Psoas muscle (tissue), 8 donors: ENCODE data around the gene PPP2R1A. TPM values are rescaled to one million over a fixed set of nuclear protein-coding genes. Genes with fewer than 3 reads are reported as not detected.

Experiments used
- ATAC-seq, 4 donors: fragments of 200-7000 bp; cut with Tn5 transposase; one replicate each; pipeline ENCODE4 v1.9.1; 2020; ENCODE audit warnings: moderate library complexity in 3 of 4, mild to moderate bottlenecking in 2 of 4
- DNase-seq, 2 donors: peaks; one replicate each; pipeline ENCODE4 v3.0.0-alpha.2; 2020
- H3K27ac ChIP-seq: fragments of 200-600 bp; one replicate; pipeline ENCODE4 v1.8.0; 2022
- H3K27me3 ChIP-seq, 3 donors: fragments of 200-600 bp in 1 of 3; one replicate each; pipeline versions ENCODE4 v1.6.1 to v1.8.0; 2013 to 2022; ENCODE audit warnings: low read length in 2 of 3, mild to moderate bottlenecking in 2 of 3, moderate library complexity in 1 of 3; ENCODE audit not compliant: insufficient read depth in 3 of 3
- H3K36me3 ChIP-seq, 2 donors: fragments of 200-600 bp in 1 of 2; one replicate each; pipeline versions ENCODE4 v1.6.1 to v1.8.0; 2013 to 2022; ENCODE audit warnings: low read depth in 1 of 2, mild to moderate bottlenecking in 1 of 2, moderate library complexity in 1 of 2; ENCODE audit not compliant: insufficient read depth in 1 of 2
- H3K4me1 ChIP-seq: fragments of 200-600 bp; one replicate; pipeline ENCODE4 v1.8.0; 2022
- H3K4me3 ChIP-seq: fragments of 200-600 bp; one replicate; pipeline ENCODE4 v1.8.0; 2022; ENCODE audit warnings: mild to moderate bottlenecking
- H3K9me3 ChIP-seq: fragments of 200-600 bp; one replicate; pipeline ENCODE4 v1.8.0; 2022
- WGBS, 3 donors: extraction: QIAGEN DNeasy Blood & Tissue Kit; methylation state at CpG; one replicate each; pipeline versions ENCODE4 v1.1.6 to v1.1.7; 2013; 5-methylcytosine and 5-hydroxymethylcytosine counted together
- intact Hi-C, 2 donors: fragments of 100-400 bp; cut with DNase I; formaldehyde crosslinking; loops; one replicate each; pipeline versions ENCODE4 v1.11.0 to v1.14.2; 2022
- polyA plus RNA-seq, 3 donors: library from polyadenylated mRNA; stranded (reverse); fragments of 200-250 nt; gene quantifications; one replicate each; pipeline ENCODE4 v1.2.3, GENCODE V29; 2013
- total RNA-seq, 4 donors: library from RNA; stranded (reverse); fragmentation: NEBNext Ultra II Directional in 2 of 4; extraction: Animal tissue kit (Norgen Biotek cat#: 25700) in 2 of 4; gene quantifications; one replicate each; pipeline versions ENCODE4 v1.2.1 to v1.2.4, GENCODE V29; 2021 to 2023
- TF ChIP-seq, protein P1 (sequence below): fragments of 200-600 bp; IDR thresholded peaks from one replicate; pipeline ENCODE4 v1.8.0; 2022; ENCODE audit warnings: antibody characterized with exemption
- donor health status: healthy with polysubstance abuse.
- donor health status: DM: no; HTN: no; CAD: no; lungs with moderate emphysema.
- donor health status: Bipolar disorder and iron deficiency.
- donor health status: healthy.
- donor health status: DM: yes; HTN: yes; CAD: no.
- donor health status: DM: no; HTN: no; CAD: no.
- donor health status: DM: no; HTN: no; CAD: no.
- donor health status: DM: yes; HTN: yes; CAD: no.

PPP2R1A gene
- total and polyA plus RNA-seq, 7 donors: 127 to 400 (median 242) TPM

DNA sequence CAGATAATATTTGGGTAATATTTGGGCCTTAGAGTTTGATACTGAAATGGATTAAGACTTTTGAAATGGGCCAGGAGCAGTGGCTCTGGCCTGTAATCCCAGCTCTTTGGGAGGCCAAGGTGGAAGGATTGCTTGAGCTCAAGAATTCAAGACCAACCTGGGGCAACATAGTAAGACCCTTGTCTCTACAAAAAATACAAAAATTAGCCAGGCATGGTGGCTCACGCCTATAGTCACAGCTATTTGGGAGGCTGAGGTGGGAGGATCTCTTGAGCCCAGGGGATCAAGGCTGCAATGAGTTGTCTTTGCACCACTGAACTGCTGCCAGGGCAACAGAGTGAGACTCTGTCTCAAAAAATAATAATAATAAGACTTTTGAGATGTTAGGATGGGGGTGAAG lies 17.5 kb upstream of the PPP2R1A start:
- peaks cover 5% of the 10 kb centered on the region for H3K4me1 ChIP-seq
- H3K27ac ChIP-seq: peak overlapping the region; percentile 71
- H3K4me3 ChIP-seq: peak overlapping the region; percentile 89
- DNase-seq (no peak), ATAC-seq (no peak)
- intact Hi-C loops: no loop called here
- H3K27me3 ChIP-seq: no peaks in the 10 kb centered on the region
- TF ChIP-seq, protein P1, sequence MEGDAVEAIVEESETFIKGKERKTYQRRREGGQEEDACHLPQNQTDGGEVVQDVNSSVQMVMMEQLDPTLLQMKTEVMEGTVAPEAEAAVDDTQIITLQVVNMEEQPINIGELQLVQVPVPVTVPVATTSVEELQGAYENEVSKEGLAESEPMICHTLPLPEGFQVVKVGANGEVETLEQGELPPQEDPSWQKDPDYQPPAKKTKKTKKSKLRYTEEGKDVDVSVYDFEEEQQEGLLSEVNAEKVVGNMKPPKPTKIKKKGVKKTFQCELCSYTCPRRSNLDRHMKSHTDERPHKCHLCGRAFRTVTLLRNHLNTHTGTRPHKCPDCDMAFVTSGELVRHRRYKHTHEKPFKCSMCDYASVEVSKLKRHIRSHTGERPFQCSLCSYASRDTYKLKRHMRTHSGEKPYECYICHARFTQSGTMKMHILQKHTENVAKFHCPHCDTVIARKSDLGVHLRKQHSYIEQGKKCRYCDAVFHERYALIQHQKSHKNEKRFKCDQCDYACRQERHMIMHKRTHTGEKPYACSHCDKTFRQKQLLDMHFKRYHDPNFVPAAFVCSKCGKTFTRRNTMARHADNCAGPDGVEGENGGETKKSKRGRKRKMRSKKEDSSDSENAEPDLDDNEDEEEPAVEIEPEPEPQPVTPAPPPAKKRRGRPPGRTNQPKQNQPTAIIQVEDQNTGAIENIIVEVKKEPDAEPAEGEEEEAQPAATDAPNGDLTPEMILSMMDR: no peak
- H3K36me3 ChIP-seq: peaks cover 0 to 21% of the 10 kb centered on the region in 2 donors
- 96 to 100% (median 100%) methylated on average over 1 of the region's 1 CpG for WGBS, 3 donors
- H3K9me3 ChIP-seq: no peaks in the 10 kb centered on the region

DNA sequence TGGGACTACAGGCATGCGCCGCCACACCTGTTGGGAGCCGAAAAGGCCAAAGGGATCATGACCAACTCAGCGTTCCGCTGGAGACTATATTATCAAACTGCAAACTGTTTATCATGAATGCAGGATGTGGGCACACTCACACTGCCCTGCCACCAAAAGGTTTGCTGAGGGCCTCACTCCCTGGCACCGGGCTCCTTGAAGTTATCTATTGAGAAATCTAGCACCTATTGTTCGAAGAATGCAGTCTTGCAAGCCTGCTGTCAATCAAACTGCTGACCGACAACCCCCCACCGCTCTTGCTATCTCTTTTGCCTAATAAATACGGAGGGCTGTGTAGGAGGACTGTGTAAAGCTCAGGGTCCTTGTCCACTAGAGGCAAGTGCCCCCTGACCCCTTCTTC lies 13.3 kb upstream of the PPP2R1A start:
- 74 to 87% (median 85%) methylated on average over 10 of the region's 10 CpGs for WGBS, 3 donors
- no peak for DNase-seq
- intact Hi-C loops: no loop called here

DNA sequence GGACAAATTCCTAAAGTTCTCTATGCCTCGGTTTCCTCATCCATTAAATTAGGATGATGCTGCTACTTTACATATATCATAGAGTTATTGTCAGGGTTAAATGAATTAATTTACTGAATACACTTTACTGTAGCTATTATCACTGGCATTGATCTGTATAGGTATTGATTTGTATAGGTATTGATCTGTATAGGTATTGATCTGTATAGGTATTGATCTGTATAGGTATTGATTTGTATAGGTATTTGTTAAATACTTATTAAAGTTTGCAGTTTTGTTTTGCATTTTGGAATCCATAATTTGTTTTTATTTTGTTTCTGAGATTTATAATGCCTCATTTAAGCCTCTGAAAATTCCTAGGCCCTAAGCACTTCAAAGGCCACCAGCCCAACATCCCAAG lies 2.4 kb upstream of the PPP2R1A start:
- DNase-seq (no peak), ATAC-seq (no peak)
- Histone ChIP-seq H3K27ac (no peak overlapping the region), H3K27me3 (no peaks in the 10 kb centered on the region), H3K9me3 (no peaks in the 10 kb centered on the region), H3K36me3 (peaks cover 0 to 2% of the 10 kb centered on the region in 2 donors), H3K4me3 (no peak overlapping the region), H3K4me1 (peaks cover 24% of the 10 kb centered on the region)
- WGBS, 3 donors: 96 to 100% (median 97%) methylated on average over 1 of the region's 1 CpG
- intact Hi-C loops: loop anchor here (5.0 to 10.0 kb wide), 2 partner anchors 45 to 47 kb away; no protein-coding TSS in a partner anchor
- TF ChIP-seq, protein P1: no peak

More for the DNA sequence above, 13.3 kb upstream of the PPP2R1A start:
- peaks cover 5% of the 10 kb centered on the region for H3K4me1 ChIP-seq
- no peak overlapping the region for H3K4me3 ChIP-seq
- H3K27me3 ChIP-seq: no peaks in the 10 kb centered on the region
- H3K36me3 ChIP-seq: no peaks in the 10 kb centered on the region
- ATAC-seq: no peak
- H3K9me3 ChIP-seq: no peaks in the 10 kb centered on the region
- TF ChIP-seq, protein P1: no peak
- no peak overlapping the region for H3K27ac ChIP-seq

DNA sequence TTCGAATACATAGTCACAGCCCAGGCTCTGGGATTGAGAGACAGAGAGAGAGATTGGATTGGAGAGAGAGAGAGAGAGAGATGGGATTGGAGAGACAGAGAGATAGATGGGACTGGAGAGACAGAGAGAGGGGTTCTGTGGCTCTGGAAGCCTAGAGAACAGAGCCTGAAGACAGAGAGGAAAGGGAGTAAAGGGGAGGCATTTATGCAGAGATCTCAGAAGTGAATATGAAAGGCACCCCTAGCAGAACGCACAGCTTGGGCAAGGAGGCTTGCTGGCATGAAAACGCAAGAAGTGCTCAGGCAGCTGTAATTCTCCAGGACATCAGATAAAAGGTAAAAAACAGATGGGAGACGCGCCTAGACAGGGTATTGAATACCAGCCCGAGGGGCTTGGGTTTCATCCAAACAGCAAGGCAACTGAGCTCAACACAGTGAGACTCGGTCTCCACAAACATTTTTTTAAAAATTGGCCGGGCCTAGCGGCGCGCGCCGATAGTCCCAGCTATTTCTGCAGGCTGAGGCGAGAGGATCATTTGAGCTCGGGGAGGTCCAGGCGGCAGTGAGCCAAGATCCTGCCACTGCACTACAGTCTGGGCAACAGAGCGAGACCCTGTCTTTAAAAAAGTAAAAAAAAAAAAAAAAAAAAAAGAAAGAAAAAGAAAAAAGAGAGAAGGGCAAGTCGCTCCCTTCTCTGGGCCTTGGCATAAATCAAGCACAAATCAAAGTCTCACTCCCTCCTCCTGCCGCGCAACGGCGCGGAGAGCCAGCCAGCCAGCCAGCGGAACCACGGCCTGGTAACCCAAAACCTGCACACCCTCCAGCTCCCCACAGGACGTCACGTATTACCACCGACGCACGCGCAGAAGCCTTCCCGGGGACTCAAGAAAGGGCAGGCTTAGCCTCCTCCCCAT lies 774 bp upstream of the PPP2R1A start:
- Histone ChIP-seq H3K36me3 (peaks cover 2 to 16% of the 10 kb centered on the region in 2 donors), H3K27ac (peak overlapping the region; percentile 91), H3K9me3 (no peaks in the 10 kb centered on the region), H3K27me3 (no peaks in the 10 kb centered on the region), H3K4me1 (peaks cover 41% of the 10 kb centered on the region), H3K4me3 (peak overlapping the region; percentile 73)
- ATAC-seq (peak; percentile 23 to 53 (median 39)), DNase-seq (peak; percentile 79 to 93)
- 1% methylated on average over 32 of the region's 32 CpGs for WGBS, 3 donors
- TF ChIP-seq, protein P1: no peak
- intact Hi-C loops: loop anchor here (5.0 to 10.0 kb wide), 2 partner anchors 46 to 47 kb away; no protein-coding TSS in a partner anchor
